Measurements from ENCODE around the gene GMDS. TPM values are rescaled to one million over a fixed set of nuclear protein-coding genes. Genes with fewer than 3 reads are reported as not detected.

The GMDS gene
- total RNA-seq, 1 donor from 2014 or later: 7.8 TPM

- Histone ChIP-seq H3K9ac (ENCODE audit: low read depth in 1 of 3, low read length in 3 of 3) (no peak overlapping the region), H3K36me3 (ENCODE audit: control insufficient read depth in 3 of 3, insufficient read depth in 3 of 3, low read length in 3 of 3) (no peaks in the 10 kb centered on the region), H3K27ac (ENCODE audit: low read depth, low read length) (no peak overlapping the region), H3K4me1 (ENCODE audit: control insufficient read depth in 3 of 3, insufficient read depth in 3 of 3, low read length in 3 of 3) (peaks cover 0 to 16% (median 3%) of the 10 kb centered on the region in 3 donors), H3K9me3 (ENCODE audit: control insufficient read depth in 3 of 3, low read length in 3 of 3) (no peaks in the 10 kb centered on the region), H3K4me3 (ENCODE audit: low read length in 3 of 3) (no peak overlapping the region), H3K27me3 (ENCODE audit: control insufficient read depth in 3 of 3, insufficient read depth in 3 of 3, low read length in 3 of 3) (peaks cover 28 to 38% (median 31%) of the 10 kb centered on the region in 3 donors)
Measured at GRCh38 chr6:1630771-1631217, 614.6 kb downstream of the GMDS start.

- Histone ChIP-seq H3K27ac (ENCODE audit: low read depth, low read length) (no peak overlapping the region), H3K4me3 (ENCODE audit: low read length in 3 of 3) (no peak overlapping the region), H3K9me3 (ENCODE audit: control insufficient read depth in 3 of 3, low read length in 3 of 3) (no peaks in the 10 kb centered on the region), H3K27me3 (ENCODE audit: control insufficient read depth in 3 of 3, insufficient read depth in 3 of 3, low read length in 3 of 3) (peaks cover 31 to 43% (median 35%) of the 10 kb centered on the region in 3 donors), H3K4me1 (ENCODE audit: control insufficient read depth in 3 of 3, insufficient read depth in 3 of 3, low read length in 3 of 3) (peaks cover 2 to 13% (median 3%) of the 10 kb centered on the region in 3 donors), H3K36me3 (ENCODE audit: control insufficient read depth in 3 of 3, insufficient read depth in 3 of 3, low read length in 3 of 3) (no peaks in the 10 kb centered on the region), H3K9ac (ENCODE audit: low read depth in 1 of 3, low read length in 3 of 3) (no peak overlapping the region)
Measured at GRCh38 chr6:1630212-1630770, 615.1 kb downstream of the GMDS start.

GRCh38 chr6:1629316-1629715 is 616.1 kb downstream of the GMDS start:
- no peak overlapping the region for H3K4me3 ChIP-seq (ENCODE audit: low read length in 3 of 3)
- H3K9ac ChIP-seq (ENCODE audit: low read depth in 1 of 3, low read length in 3 of 3): no peak overlapping the region
- H3K4me1 ChIP-seq (ENCODE audit: control insufficient read depth in 3 of 3, insufficient read depth in 3 of 3, low read length in 3 of 3): peaks cover 8 to 13% (median 8%) of the 10 kb centered on the region in 3 donors
- H3K9me3 ChIP-seq (ENCODE audit: control insufficient read depth in 3 of 3, low read length in 3 of 3): no peaks in the 10 kb centered on the region
- H3K36me3 ChIP-seq (ENCODE audit: control insufficient read depth in 3 of 3, insufficient read depth in 3 of 3, low read length in 3 of 3): no peaks in the 10 kb centered on the region
- H3K27me3 ChIP-seq (ENCODE audit: control insufficient read depth in 3 of 3, insufficient read depth in 3 of 3, low read length in 3 of 3): peaks cover 41 to 53% (median 43%) of the 10 kb centered on the region in 3 donors
- H3K27ac ChIP-seq (ENCODE audit: low read depth, low read length): no peak overlapping the region

- Histone ChIP-seq H3K4me1 (ENCODE audit: control insufficient read depth in 3 of 3, insufficient read depth in 3 of 3, low read length in 3 of 3) (peaks cover 8 to 9% (median 8%) of the 10 kb centered on the region in 3 donors), H3K9me3 (ENCODE audit: control insufficient read depth in 3 of 3, low read length in 3 of 3) (no peaks in the 10 kb centered on the region), H3K27ac (ENCODE audit: low read depth, low read length) (no peak overlapping the region), H3K27me3 (ENCODE audit: control insufficient read depth in 3 of 3, insufficient read depth in 3 of 3, low read length in 3 of 3) (peaks cover 52 to 63% (median 55%) of the 10 kb centered on the region in 3 donors), H3K4me3 (ENCODE audit: low read length in 3 of 3) (no peak overlapping the region), H3K9ac (ENCODE audit: low read depth in 1 of 3, low read length in 3 of 3) (no peak overlapping the region), H3K36me3 (ENCODE audit: control insufficient read depth in 3 of 3, insufficient read depth in 3 of 3, low read length in 3 of 3) (no peaks in the 10 kb centered on the region)
Measured at GRCh38 chr6:1627827-1628560, 617.4 kb downstream of the GMDS start.

GRCh38 chr6:1626481-1626880 is 618.9 kb downstream of the GMDS start:
- no peak overlapping the region for H3K9ac ChIP-seq (ENCODE audit: low read depth in 1 of 3, low read length in 3 of 3)
- H3K36me3 ChIP-seq (ENCODE audit: control insufficient read depth in 3 of 3, insufficient read depth in 3 of 3, low read length in 3 of 3): no peaks in the 10 kb centered on the region
- no peaks in the 10 kb centered on the region for H3K9me3 ChIP-seq (ENCODE audit: control insufficient read depth in 3 of 3, low read length in 3 of 3)
- H3K4me3 ChIP-seq (ENCODE audit: low read length in 3 of 3): no peak overlapping the region
- H3K4me1 ChIP-seq (ENCODE audit: control insufficient read depth in 3 of 3, insufficient read depth in 3 of 3, low read length in 3 of 3): peaks cover 8 to 9% (median 8%) of the 10 kb centered on the region in 3 donors
- H3K27me3 ChIP-seq (ENCODE audit: control insufficient read depth in 3 of 3, insufficient read depth in 3 of 3, low read length in 3 of 3): peaks cover 63 to 76% (median 64%) of the 10 kb centered on the region in 3 donors
- no peak overlapping the region for H3K27ac ChIP-seq (ENCODE audit: low read depth, low read length)

GRCh38 chr6:1625794-1626435 is 619.5 kb downstream of the GMDS start:
- no peak overlapping the region for H3K27ac ChIP-seq (ENCODE audit: low read depth, low read length)
- H3K27me3 ChIP-seq (ENCODE audit: control insufficient read depth in 3 of 3, insufficient read depth in 3 of 3, low read length in 3 of 3): peaks cover 69 to 82% (median 70%) of the 10 kb centered on the region in 3 donors

GRCh38 chr6:1624851-1625781 is 620.3 kb downstream of the GMDS start:
- H3K9me3 ChIP-seq (ENCODE audit: control insufficient read depth in 3 of 3, low read length in 3 of 3): no peaks in the 10 kb centered on the region
- peak overlapping the region; percentile 77 to 86 (median 80) for H3K4me3 ChIP-seq (ENCODE audit: low read length in 3 of 3)
- H3K27ac ChIP-seq (ENCODE audit: low read depth, low read length): no peak overlapping the region
- peak overlapping the region; percentile 63 to 79 (median 65) for H3K9ac ChIP-seq (ENCODE audit: low read depth in 1 of 3, low read length in 3 of 3)
- H3K4me1 ChIP-seq (ENCODE audit: control insufficient read depth in 3 of 3, insufficient read depth in 3 of 3, low read length in 3 of 3): peaks cover 8 to 9% (median 8%) of the 10 kb centered on the region in 3 donors
- H3K36me3 ChIP-seq (ENCODE audit: control insufficient read depth in 3 of 3, insufficient read depth in 3 of 3, low read length in 3 of 3): no peaks in the 10 kb centered on the region
- peaks cover 74 to 87% (median 78%) of the 10 kb centered on the region in 3 donors for H3K27me3 ChIP-seq (ENCODE audit: control insufficient read depth in 3 of 3, insufficient read depth in 3 of 3, low read length in 3 of 3)

More at GRCh38 chr6:1625794-1626435, 619.5 kb downstream of the GMDS start:
- peak overlapping the region in 1 of 3 donors; percentile 80 for H3K4me3 ChIP-seq (ENCODE audit: low read length in 3 of 3)
- no peaks in the 10 kb centered on the region for H3K9me3 ChIP-seq (ENCODE audit: control insufficient read depth in 3 of 3, low read length in 3 of 3)
- peaks cover 8 to 9% (median 8%) of the 10 kb centered on the region in 3 donors for H3K4me1 ChIP-seq (ENCODE audit: control insufficient read depth in 3 of 3, insufficient read depth in 3 of 3, low read length in 3 of 3)
- no peaks in the 10 kb centered on the region for H3K36me3 ChIP-seq (ENCODE audit: control insufficient read depth in 3 of 3, insufficient read depth in 3 of 3, low read length in 3 of 3)
- no peak overlapping the region for H3K9ac ChIP-seq (ENCODE audit: low read depth in 1 of 3, low read length in 3 of 3)

GRCh38 chr6:1624058-1624850 is 621.2 kb downstream of the GMDS start:
- Histone ChIP-seq H3K27me3 (ENCODE audit: control insufficient read depth in 3 of 3, insufficient read depth in 3 of 3, low read length in 3 of 3) (peaks cover 78 to 89% (median 82%) of the 10 kb centered on the region in 3 donors), H3K27ac (ENCODE audit: low read depth, low read length) (no peak overlapping the region), H3K9ac (ENCODE audit: low read depth in 1 of 3, low read length in 3 of 3) (peak overlapping the region; percentile 40 to 79 (median 65)), H3K4me3 (ENCODE audit: low read length in 3 of 3) (peak overlapping the region; percentile 77 to 86 (median 80)), H3K9me3 (ENCODE audit: control insufficient read depth in 3 of 3, low read length in 3 of 3) (no peaks in the 10 kb centered on the region), H3K4me1 (ENCODE audit: control insufficient read depth in 3 of 3, insufficient read depth in 3 of 3, low read length in 3 of 3) (peaks cover 8 to 13% (median 9%) of the 10 kb centered on the region in 3 donors), H3K36me3 (ENCODE audit: control insufficient read depth in 3 of 3, insufficient read depth in 3 of 3, low read length in 3 of 3) (no peaks in the 10 kb centered on the region)

- no peaks in the 10 kb centered on the region for H3K36me3 ChIP-seq (ENCODE audit: control insufficient read depth in 3 of 3, insufficient read depth in 3 of 3, low read length in 3 of 3)
- no peak overlapping the region for H3K27ac ChIP-seq (ENCODE audit: low read depth, low read length)
- peaks cover 75 to 84% (median 82%) of the 10 kb centered on the region in 3 donors for H3K27me3 ChIP-seq (ENCODE audit: control insufficient read depth in 3 of 3, insufficient read depth in 3 of 3, low read length in 3 of 3)
- no peaks in the 10 kb centered on the region for H3K9me3 ChIP-seq (ENCODE audit: control insufficient read depth in 3 of 3, low read length in 3 of 3)
- peak overlapping the region in 1 of 3 donors; percentile 86 for H3K4me3 ChIP-seq (ENCODE audit: low read length in 3 of 3)
- peaks cover 8 to 13% (median 9%) of the 10 kb centered on the region in 3 donors for H3K4me1 ChIP-seq (ENCODE audit: control insufficient read depth in 3 of 3, insufficient read depth in 3 of 3, low read length in 3 of 3)
- H3K9ac ChIP-seq (ENCODE audit: low read depth in 1 of 3, low read length in 3 of 3): peak overlapping the region in 1 of 3 donors; percentile 65
Measured at GRCh38 chr6:1623769-1624057, 621.7 kb downstream of the GMDS start.

All from skeletal muscle tissue (tissue), 4 donors.